HG03342 (cell line): ENCODE data around the gene CPNE9.
A peak's percentile ranks its signal among the peaks of the same experiment; 100 is the strongest.

ENCODE experiments used
- ATAC-seq: cut with Tn5 transposase; IDR thresholded peaks from one replicate; pipeline ENCODE4 v1.9.1; 2021; ENCODE audit warnings: mild to moderate bottlenecking, moderate library complexity; ENCODE audit not compliant: unreplicated experiment

The CPNE9 gene

GRCh38 chr3:9715764-9716437, 12.3 kb downstream of the CPNE9 start:
- no peak for ATAC-seq

GRCh38 chr3:9716801-9717555, 13.3 kb downstream of the CPNE9 start:
- ATAC-seq = no peak

GRCh38 chr3:9717563-9717962, 13.9 kb downstream of the CPNE9 start:
- no peak for ATAC-seq

GRCh38 chr3:9718118-9718517, 14.5 kb downstream of the CPNE9 start:
- ATAC-seq = no peak

- no peak for ATAC-seq
Observed at GRCh38 chr3:9721015-9721699, 17.5 kb downstream of the CPNE9 start.

- no peak for ATAC-seq
Observed at GRCh38 chr3:9721700-9722060, 18.0 kb downstream of the CPNE9 start.

- ATAC-seq = no peak
Observed at GRCh38 chr3:9725775-9726515, 22.3 kb downstream of the CPNE9 start.

- ATAC-seq = peak; percentile 22
Observed at GRCh38 chr3:9727041-9727595, 23.5 kb downstream of the CPNE9 start.

- no peak for ATAC-seq
Observed at GRCh38 chr3:9727743-9728142, 24.1 kb downstream of the CPNE9 start.

- ATAC-seq = no peak
Observed at GRCh38 chr3:9729419-9729818, 25.8 kb downstream of the CPNE9 start.

GRCh38 chr3:9730657-9731205, 27.1 kb downstream of the CPNE9 start:
- peak; percentile 37 for ATAC-seq

- peak; percentile 92 for ATAC-seq
Observed at GRCh38 chr3:9731206-9732079, 27.8 kb downstream of the CPNE9 start, which contains the start of gene BRPF1. Gene BRPF1, plus strand, starts transcription at chr3:9731735. Its CDS starts 2,406 bp downstream, at chr3:9734141.

- peak; percentile 3 for ATAC-seq
Observed at GRCh38 chr3:9732080-9732739, 28.6 kb downstream of the CPNE9 start.

- ATAC-seq = no peak
Observed at GRCh38 chr3:9732740-9733115, 29.1 kb downstream of the CPNE9 start.

GRCh38 chr3:9736831-9737230, 33.2 kb downstream of the CPNE9 start:
- no peak for ATAC-seq

- ATAC-seq = no peak
Observed at GRCh38 chr3:9739181-9739580, 35.5 kb downstream of the CPNE9 start.

- ATAC-seq = no peak
Observed at GRCh38 chr3:9742560-9742959, 38.9 kb downstream of the CPNE9 start.

GRCh38 chr3:9743548-9743947, 39.9 kb downstream of the CPNE9 start:
- ATAC-seq = no peak

GRCh38 chr3:9744162-9744561, 40.5 kb downstream of the CPNE9 start:
- ATAC-seq = no peak
